Transverse colon (tissue), 4 donors: ENCODE data around the gene MESP2. TPM values are rescaled to one million over a fixed set of nuclear protein-coding genes. Genes with fewer than 3 reads are reported as not detected.
A peak's percentile ranks its signal among the peaks of the same experiment; 100 is the strongest.
"Not testable (repeated sequence)": the region's sequence is repeated elsewhere in the genome, so short reads cannot be mapped to it uniquely, and the experiment has no call there.

ENCODE experiments used
- DNase-seq: peaks from one replicate; pipeline ENCODE4 v3.0.0-alpha.2; 2019
- H3K27ac ChIP-seq, 4 donors: fragments of 200-600 bp; sonication (generic); 2 replicates each; pipeline ENCODE4 v1.5.1; 2016 to 2018; ENCODE audit warnings: inconsistent platforms in 4 of 4
- H3K27me3 ChIP-seq: fragments of 200-600 bp; sonication (generic); 2 replicates; pipeline ENCODE4 v1.5.1; 2017; ENCODE audit warnings: inconsistent platforms
- H3K36me3 ChIP-seq, 4 donors: fragments of 200-600 bp; sonication (generic); 2 replicates each; pipeline ENCODE4 v1.5.1; 2017 to 2019; ENCODE audit warnings: inconsistent platforms in 4 of 4
- H3K4me1 ChIP-seq, 4 donors: fragments of 200-600 bp; sonication (generic); 2 replicates each; pipeline ENCODE4 v1.5.1; 2017 to 2020; ENCODE audit warnings: inconsistent platforms in 4 of 4
- H3K4me3 ChIP-seq, 4 donors: fragments of 200-600 bp; sonication (generic); 1 replicate in 1 of 4; 2 replicates in 3 of 4; pipeline versions ENCODE4 v1.5.1 to v1.6.1; 2017 to 2019; ENCODE audit warnings: inconsistent platforms in 4 of 4
- H3K9me3 ChIP-seq, 2 donors: fragments of 200-600 bp; sonication (generic); 2 replicates each; pipeline ENCODE4 v1.5.1; 2017 to 2019; ENCODE audit warnings: inconsistent platforms in 2 of 2
- CTCF ChIP-seq, 5 experiments: fragments of 200-600 bp in 3 of 5; fragments of 450-650 bp in 2 of 5; sonication (generic) in 3 of 5; IDR thresholded peaks; 1 replicate in 2 of 5; 2 replicates in 3 of 5; pipeline ENCODE4 v1.5.1; 2016 to 2017; ENCODE audit warnings: antibody characterized with exemption in 5 of 5, inconsistent platforms in 3 of 5, mild to moderate bottlenecking in 2 of 5, moderate library complexity in 1 of 5
- EP300 ChIP-seq: sonication (generic); formaldehyde crosslinking; IDR thresholded peaks from one replicate; pipeline ENCODE4 v1.6.1; 2017; ENCODE audit warnings: antibody characterized with exemption, low read depth
- POLR2A ChIP-seq: fragments of 450-650 bp; IDR thresholded peaks from one replicate; pipeline ENCODE4 v1.6.1; 2016; ENCODE audit warnings: antibody characterized with exemption, mild to moderate bottlenecking, moderate library complexity
- POLR2AphosphoS5 ChIP-seq, 3 donors: sonication (generic); formaldehyde crosslinking; IDR thresholded peaks; one replicate each; pipeline ENCODE4 v1.6.1; 2016; ENCODE audit warnings: antibody characterized with exemption in 3 of 3
- WGBS, 2 donors: methylation state at CpG; one replicate each; pipeline ENCODE4 v1.1.5; 2018; ENCODE audit warnings: low coverage in 1 of 2; 5-methylcytosine and 5-hydroxymethylcytosine counted together
- in situ Hi-C, 4 donors: fragments of 200-750 bp; cut with MboI; loops; one replicate each; pipeline versions ENCODE4 v1.15.0 to v1.15.1; 2017; ENCODE audit warnings: low sequenced_read_pairs in 3 of 4, low pct_ligation_motif_present in 1 of 4, low pct_unique_long_range_greater_than_20kb in 1 of 4
- intact Hi-C: fragments of 100-400 bp; cut with DNase I; formaldehyde crosslinking; loops from one replicate; pipeline ENCODE4 v1.15.1; 2023; ENCODE audit warnings: low total_unique reads
- total RNA-seq, 4 donors: library from RNA; depleted of rRNA; stranded (reverse); fragments of >200 nt; gene quantifications; one replicate each; pipeline ENCODE4 v1.1.0, GENCODE V29; 2016

The MESP2 gene
- total RNA-seq, 4 donors from 2014 or later: 0.64 to 0.96 TPM; not detected in 2

- Histone ChIP-seq H3K36me3 (no peaks in the 10 kb centered on the region), H3K4me3 (no peak overlapping the region), H3K9me3 (no peaks in the 10 kb centered on the region), H3K27me3 (no peaks in the 10 kb centered on the region), H3K4me1 (peaks cover 30 to 59% (median 40%) of the 10 kb centered on the region in 4 donors), H3K27ac (peak overlapping the region; percentile 2 to 87 (median 28))
- in situ Hi-C loops (no loop called here), intact Hi-C loops (no loop called here)
- WGBS, 2 donors: 56% methylated on average over 4 of the region's 4 CpGs; no CpG with 5 or more reads in 1 of the 2 donors
- no peak for TF ChIP-seq POLR2AphosphoS5 (IDR thresholded peaks at IDR 0.05)
- no peak for TF ChIP-seq POLR2A
- no peak for TF ChIP-seq CTCF (IDR thresholded peaks at IDR 0.05)
- no peak for TF ChIP-seq EP300
- DNase-seq: no peak
These were observed 2.7 kb downstream of the MESP2 start for GRCh38 chr15:89778861-89779260.

- intact Hi-C loops: no loop called here
- DNase-seq: no peak
- H3K36me3 ChIP-seq: no peaks in the 10 kb centered on the region
- 40 to 50% methylated on average over 2 to 6 of the region's 6 CpGs for WGBS, 2 donors
- peaks cover 42 to 76% (median 55%) of the 10 kb centered on the region in 4 donors for H3K4me1 ChIP-seq
- TF ChIP-seq EP300 (no peak), POLR2A (no peak), CTCF (IDR thresholded peaks at IDR 0.05) (no peak), POLR2AphosphoS5 (IDR thresholded peaks at IDR 0.05) (no peak)
- H3K9me3 ChIP-seq: no peaks in the 10 kb centered on the region
- peak overlapping the region; percentile 74 to 89 (median 85) for H3K27ac ChIP-seq
- H3K4me3 ChIP-seq: no peak overlapping the region
- in situ Hi-C loops: no loop called here
- H3K27me3 ChIP-seq: no peaks in the 10 kb centered on the region
These were observed 4.5 kb downstream of the MESP2 start for GRCh38 chr15:89780601-89781000.

- Histone ChIP-seq H3K27ac (peak overlapping the region; percentile 74 to 89 (median 85)), H3K27me3 (no peaks in the 10 kb centered on the region), H3K4me3 (no peak overlapping the region), H3K36me3 (no peaks in the 10 kb centered on the region), H3K9me3 (no peaks in the 10 kb centered on the region), H3K4me1 (peaks cover 37 to 76% (median 54%) of the 10 kb centered on the region in 4 donors)
- 42% methylated on average over 6 of the region's 6 CpGs; no CpG with 5 or more reads in 1 of the 2 donors for WGBS, 2 donors
- peak; percentile 73 for DNase-seq
- intact Hi-C loops: no loop called here
- in situ Hi-C loops: no loop called here
- TF ChIP-seq EP300 (no peak), CTCF (IDR thresholded peaks at IDR 0.05) (no peak), POLR2A (no peak), POLR2AphosphoS5 (IDR thresholded peaks at IDR 0.05) (no peak)
These were observed 4.9 kb downstream of the MESP2 start for GRCh38 chr15:89781055-89781454.

- intact Hi-C loops: no loop called here
- Histone ChIP-seq H3K4me1 (peaks cover 30 to 73% (median 46%) of the 10 kb centered on the region in 4 donors), H3K4me3 (no peak overlapping the region), H3K9me3 (no peaks in the 10 kb centered on the region), H3K27me3 (no peaks in the 10 kb centered on the region), H3K36me3 (no peaks in the 10 kb centered on the region), H3K27ac (peak overlapping the region; percentile 87 to 90 (median 89))
- DNase-seq: peak; percentile 37
- TF ChIP-seq EP300: no peak
- no peak for TF ChIP-seq POLR2AphosphoS5 (IDR thresholded peaks at IDR 0.05)
- TF ChIP-seq CTCF (IDR thresholded peaks at IDR 0.05): no peak
- no peak for TF ChIP-seq POLR2A
- WGBS, 2 donors: 70 to 77% methylated on average over 7 to 15 of the region's 15 CpGs
- in situ Hi-C loops: no loop called here
These were observed 5.9 kb downstream of the MESP2 start for GRCh38 chr15:89781891-89782618.

GRCh38 chr15:89782619-89782950 is 6.5 kb downstream of the MESP2 start:
- H3K9me3 ChIP-seq, H3K36me3 ChIP-seq, H3K4me3 ChIP-seq, in situ Hi-C loops, DNase-seq, H3K27me3 ChIP-seq, intact Hi-C loops: not testable (repeated sequence)
- peaks cover 30 to 73% (median 46%) of the 10 kb centered on the region in 4 donors for H3K4me1 ChIP-seq
- WGBS, 2 donors: 81% methylated on average over 9 of the region's 9 CpGs; no CpG with 5 or more reads in 1 of the 2 donors
- peak overlapping the region; percentile 87 to 90 (median 89) for H3K27ac ChIP-seq
